Measurements from ENCODE around the gene SLC22A17.

SLC22A17 gene

DNA sequence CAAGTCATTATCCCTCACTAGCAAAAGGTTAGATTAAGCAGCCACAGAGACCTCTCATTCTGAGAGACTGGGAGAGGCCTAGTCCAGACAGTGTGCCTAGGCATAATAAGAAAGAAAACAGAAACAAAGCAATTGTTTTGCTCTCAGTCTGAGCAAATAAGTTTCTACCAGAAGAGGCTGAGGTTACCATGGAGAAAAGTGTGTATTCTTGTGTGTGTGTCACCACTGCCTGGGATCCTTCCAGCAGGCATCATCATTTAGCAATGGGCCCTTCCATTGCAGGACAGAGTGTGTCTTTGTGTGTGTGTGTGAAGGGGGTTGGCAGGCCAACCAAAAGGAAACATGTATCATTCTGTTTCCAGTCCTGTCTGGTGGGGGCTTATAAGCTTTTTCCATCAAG is 8.6 kb upstream of the SLC22A17 start:
- peak; percentile 13 to 25 for ATAC-seq

DNA sequence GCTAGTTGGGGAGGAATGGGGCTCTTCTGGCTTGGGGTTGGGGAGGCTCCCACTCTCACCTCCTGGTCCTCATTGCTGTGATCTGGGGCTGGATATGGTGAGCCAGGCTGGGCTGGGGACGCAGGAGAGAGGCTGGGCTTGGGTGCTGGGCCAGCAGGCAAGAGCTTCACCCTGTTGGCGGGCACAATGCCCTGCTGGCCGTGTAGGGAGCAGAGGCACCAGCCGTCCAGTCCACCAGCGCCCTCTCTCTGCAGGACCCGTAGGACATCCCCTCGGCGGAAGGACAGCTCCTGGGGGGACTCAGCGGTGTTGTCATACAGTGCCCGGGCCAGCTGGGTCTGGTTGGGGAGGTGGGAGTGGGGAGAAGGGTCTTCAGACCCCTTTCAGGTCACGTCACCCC is 7.8 kb upstream of the SLC22A17 start:
- ATAC-seq = no peak

DNA sequence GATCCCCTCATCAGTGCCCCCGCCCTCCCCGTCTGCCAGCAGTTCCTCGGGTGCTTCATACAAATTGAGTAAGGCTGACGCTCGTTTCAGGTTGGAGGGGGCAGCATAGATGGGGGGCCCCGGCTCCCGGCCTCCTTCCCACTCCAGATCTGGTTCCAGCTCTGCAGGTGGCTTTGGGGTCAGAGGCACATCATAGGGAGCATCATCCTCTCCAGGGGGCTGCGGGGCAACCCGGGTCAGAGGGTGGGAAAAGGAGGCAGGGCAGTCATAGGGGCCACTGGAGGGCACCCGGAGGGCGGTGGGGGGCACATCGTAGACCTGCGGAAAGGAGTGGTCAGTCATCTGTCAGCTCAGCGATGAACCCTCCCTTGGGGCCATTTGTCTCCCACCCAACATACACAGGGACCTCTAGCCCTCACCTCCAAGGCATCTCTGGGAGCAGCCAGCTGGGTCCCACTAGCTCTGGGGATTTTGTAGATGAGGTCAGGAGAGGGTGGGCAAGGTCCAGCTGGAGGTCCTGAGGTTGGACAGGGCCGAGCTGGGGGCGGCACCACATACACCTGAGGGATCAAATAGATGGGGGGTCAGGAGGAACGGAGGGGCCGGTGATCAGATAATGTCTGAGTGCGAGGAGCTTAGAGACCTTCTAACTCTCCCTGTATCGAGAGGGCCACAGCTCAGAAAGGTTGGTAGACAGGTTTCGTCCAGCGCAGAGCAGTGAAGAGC is 7.2 kb upstream of the SLC22A17 start:
- no peak for ATAC-seq

DNA sequence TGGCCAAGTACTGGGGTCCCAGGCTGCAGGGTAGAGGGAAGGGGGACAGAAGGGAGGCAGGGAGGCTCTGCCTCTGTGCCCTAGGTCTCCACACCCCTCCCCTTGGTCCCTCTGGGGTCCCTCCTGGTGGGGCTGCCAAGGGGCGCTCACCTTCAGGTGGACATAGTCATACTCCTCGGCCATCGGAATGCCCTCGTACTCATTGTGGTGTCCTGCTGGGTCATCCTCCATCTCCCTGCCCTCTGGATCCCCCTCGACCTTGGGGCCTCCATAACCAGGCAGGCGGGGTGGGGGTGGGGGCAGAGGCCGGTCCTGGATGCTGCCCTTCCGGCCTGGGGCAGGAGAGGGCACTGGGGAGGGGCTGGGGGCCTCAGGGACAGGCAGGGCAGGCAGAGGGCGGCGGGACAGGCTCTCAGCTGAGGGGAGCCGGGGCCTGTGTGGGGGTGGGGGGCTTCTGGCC is 6.5 kb upstream of the SLC22A17 start:
- ATAC-seq = no peak

DNA sequence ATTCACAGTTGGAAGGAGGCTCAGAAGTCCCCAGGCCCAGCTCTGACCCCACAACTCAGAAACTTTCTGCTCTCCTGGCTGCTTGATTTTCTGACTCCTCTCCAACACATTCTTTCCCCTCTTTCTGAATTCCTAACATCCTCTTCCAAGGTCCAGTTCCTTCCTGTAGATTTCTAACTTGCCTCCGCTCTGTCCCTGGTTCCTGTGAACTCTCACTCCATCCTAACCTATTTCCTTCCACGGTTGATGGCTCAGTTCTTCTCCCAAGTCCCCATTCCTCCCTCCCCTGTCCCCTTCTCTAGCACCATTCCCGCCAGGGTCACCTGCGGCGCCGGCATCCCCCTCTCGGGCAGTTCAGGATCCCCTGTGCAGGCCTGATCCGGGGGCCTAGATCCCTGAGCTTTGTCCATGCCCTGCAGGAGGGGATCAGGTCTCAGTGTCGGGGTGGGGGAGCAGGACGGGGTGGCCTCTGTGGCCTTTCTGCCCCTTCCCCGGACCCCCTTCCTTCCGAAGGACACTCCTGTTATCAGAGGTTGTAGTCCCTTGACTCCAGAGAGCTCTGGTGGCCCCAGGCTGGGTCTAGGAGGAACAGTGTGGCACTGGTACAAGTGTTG is 6.0 kb upstream of the SLC22A17 start:
- no peak for ATAC-seq

DNA sequence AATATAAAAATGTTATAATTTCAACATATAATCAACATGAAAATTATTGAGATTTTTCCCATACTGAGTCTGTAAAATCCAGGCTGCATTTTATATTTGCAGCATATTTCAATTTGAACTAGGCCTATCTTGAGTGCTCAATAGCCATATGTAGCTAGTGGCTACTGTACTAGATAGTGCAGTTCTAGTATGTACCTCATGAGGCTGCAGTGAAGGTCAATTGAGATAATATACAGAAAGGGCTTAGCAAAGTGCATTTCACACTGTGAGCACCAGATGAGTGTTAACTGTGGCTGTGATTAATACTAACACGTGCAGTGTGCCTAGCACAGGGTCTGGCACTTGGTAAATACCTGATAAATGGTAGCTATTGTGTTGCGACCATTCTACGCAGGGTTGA is 5.4 kb upstream of the SLC22A17 start:
- ATAC-seq = no peak

DNA sequence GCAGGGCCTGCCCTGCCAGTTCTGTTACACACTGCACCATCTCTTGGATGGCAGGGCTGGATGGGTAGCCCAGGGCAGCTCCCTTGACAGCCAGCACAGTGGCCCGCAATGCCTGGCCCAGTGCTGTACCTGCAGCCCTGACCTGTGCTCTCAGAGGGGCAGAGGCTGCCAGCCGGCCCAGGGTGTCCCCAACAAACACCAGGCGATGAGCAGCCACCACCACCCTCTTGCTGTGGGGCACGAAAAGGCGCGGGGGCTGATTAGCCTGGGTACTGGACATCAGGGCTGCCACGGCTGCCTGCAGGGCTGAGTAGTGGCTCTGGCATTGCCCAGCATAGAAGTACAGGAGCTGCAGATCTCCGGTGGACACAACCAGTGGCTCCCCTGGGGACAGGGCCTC is 4.6 kb upstream of the SLC22A17 start:
- ATAC-seq = no peak

DNA sequence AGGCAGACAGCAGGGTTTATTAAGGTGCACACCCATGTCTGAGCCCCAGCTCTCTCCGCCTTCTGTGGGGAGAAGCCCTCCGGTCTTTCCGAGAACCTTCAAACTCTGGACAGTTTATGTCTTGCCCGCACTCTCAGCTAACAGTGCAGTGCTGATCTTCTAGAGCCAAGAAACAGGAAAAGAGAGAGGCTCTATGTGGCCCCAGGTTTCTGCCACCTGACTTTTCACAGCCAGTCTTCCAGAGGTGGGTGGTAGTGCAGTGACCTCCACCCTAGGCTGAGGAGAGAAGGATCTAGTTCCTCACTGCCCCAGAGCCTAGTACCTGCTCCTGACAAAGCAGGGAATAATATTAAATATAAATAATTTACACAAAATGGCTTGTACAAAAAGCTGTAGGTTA is 4.0 kb upstream of the SLC22A17 start:
- no peak for ATAC-seq

DNA sequence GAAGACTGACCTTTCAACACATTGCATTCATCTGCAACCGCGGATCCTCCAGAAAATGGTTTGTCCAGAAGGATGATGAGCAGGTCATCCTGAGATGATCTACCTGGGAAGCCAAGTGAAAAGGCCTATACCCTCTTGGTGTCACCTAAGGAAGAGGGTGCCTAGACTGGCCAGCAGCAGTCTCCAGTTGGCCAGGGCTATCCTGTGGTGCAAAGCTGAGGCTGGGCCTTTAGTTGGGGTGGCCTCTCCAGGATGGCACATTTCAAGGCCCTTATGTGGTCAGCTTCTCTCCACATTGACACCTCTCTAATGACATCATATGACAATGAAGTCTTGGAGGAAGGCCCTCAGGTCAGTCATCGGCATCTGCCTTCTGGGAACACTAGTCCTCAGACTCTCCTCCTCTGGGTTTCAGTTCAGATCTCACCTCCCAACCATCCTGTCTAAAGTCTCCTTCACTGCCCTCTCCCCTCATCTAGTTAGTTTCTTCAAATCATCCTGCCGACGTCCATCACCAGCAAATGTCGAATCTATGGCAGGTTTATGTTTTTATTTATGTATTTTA is 3.3 kb upstream of the SLC22A17 start:
- ATAC-seq = no peak

DNA sequence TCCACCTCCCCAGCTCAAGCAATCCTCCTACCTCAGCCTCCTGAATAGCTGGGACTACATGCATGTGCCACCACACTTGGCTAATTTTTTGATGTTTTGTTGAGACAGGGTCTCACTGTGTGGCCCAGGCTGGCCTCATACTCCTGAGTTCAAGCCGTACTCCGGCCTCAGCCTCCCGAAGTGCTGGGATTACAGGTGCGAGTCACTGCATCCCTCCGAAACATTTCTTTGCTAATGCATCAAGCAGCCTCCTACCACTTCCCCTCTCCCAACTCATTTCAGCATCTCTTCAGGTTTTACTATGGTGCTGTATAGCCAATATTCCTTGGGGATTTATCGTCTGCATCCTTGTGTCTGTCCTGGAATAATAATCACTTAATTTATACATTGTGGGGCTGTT is 2.3 kb upstream of the SLC22A17 start:
- no peak for ATAC-seq

DNA sequence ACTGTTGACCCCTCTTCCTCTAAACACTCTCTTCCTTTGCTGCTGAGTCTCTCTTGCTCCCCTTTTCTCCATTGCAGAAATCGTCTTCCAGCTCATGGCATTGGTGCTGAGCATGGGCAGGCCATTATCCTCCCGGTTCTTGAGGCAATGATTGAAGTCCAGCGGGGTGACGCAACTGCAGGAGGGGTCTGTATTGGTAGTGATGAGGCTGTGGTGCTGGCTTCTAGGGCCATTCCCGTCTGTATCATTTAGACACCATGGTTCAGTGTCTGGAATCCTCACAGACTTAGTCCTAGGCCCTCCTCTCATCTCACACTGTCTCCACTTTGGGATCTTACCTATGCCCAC is 720 bp upstream of the SLC22A17 start:
- ATAC-seq = no peak

DNA sequence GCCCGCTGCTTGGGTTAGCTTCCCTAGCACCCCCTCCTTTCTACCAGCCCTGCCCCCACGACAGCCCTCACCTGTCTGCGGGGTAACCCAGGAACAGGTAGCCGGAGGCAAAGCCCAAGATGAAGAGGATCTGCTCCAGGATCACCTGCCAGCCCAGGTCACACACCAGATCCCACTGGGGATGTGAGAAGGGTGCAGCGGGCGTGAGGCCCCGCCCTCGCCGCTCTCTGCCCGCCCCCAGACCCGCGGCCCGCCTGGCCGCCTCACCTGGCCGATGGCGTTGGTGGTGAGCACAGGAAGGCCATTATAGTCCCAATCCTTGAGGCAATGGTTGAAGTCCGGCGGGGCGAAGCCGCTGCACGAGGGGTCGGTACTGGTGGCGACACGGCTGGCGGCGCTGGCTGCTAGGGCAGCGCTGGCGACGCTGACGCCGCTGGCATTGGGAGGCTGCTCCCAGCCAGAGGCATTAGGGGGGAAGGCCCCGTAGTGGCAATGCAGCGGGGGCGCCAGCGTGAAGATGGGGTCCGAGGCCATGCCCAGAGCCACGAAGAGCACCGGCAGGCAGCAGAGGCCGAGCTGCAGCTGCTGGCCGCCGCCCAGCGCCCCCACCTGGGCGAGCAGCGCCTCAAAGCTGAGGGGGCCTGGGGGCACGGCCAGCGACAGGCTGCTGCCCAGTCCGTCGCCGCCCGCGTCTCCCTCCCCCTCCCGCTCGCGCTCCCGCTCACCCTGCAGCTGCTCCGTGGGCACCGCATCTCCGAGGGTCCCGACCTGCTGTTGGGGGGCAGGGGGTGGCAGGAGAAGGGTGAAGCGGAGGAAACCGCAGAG is 794 bp downstream of the SLC22A17 start:
- no peak for ATAC-seq

DNA sequence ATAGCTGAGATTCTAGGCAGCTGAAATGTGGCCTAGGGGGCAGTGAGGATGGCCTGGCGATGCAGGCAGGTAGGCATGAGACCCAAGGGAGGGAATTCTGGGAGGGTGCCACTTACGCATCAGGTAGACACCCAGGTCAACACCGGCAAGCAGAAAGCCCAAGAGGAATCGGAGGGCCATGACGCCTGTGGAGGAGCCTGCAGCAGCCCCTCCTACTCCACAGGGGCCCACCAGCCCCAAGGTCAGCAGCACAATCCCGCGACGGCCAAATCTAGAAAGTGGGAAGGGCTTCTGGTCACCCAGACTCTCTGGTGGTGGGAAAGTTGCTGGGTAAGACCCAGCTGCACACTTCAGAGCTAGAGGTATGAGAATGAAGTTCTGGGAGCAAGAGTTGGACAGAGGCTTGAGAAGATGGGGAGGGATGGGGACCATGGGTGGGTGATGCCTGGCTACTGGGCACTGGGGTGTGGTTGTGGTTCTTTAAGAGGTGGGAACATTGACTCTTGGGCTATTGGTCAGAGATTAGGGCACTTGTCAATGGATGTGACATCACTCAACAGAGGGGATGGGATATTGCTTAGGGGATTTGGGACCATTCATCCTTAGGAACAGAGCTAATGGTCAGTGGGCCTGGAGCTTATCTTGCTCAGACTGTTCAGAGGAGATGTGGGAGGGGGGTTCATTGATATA is 3.4 kb downstream of the SLC22A17 start:
- no peak for ATAC-seq

DNA sequence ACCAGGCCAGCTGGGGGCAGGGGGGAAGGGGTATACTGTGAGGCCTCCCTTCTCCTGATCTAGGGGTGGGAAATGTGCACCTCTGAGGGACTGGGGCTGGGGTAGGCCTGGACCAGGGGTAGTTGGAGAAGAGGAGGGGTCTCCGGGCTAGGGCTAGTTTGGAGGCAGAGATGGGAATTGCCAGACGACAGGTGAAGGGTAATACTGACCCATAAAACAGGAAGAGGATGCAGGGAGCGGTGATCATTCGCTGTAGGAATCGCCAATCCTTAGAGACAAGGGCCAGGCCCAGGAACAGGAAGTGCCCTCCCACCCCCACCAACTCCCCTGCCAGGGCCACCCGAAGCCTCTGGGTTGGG is 4.4 kb downstream of the SLC22A17 start:
- no peak for ATAC-seq

DNA sequence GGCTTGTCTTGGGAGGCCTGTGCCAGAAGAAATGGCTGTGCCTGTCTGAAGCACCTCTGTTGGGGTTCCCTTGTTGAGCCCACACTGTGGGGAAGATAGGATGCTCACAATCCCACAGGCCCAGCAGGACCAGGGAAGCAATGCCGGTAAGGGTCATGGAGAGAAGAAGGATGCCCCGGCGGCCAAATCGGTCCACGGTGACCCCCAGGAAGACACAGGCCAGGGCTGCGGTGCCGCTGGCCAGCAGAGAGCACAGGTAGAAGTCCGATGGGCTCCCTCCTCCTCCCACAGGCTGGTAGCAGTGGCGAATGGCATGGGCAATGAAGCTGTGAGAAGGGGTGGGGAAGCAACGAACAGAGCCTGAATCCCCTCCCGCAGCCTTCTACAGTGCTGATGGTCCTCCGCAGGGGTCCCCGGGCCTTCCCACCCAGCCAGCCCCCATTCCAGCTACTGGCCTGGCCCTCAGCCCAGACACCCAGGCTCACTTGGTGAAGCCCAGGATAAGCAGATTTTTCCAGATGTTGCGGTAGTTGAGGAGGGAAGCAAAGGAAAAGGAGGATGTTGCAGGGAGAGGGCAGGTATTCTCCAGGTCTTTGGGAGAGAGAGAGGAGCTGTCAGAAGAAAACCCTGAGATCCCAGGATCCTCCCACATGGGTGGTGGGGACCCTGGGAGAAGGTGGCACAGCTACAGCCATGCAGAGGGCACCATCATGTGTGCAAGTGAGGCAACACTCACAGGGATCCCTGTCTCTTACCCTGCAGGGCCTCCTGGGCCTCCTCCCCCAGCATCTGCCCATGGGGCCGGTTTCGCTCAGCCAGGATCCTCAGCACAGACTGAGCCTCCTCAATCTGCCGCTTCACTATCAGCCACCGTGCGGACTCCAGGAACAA is 5.0 kb downstream of the SLC22A17 start:
- ATAC-seq = no peak

DNA sequence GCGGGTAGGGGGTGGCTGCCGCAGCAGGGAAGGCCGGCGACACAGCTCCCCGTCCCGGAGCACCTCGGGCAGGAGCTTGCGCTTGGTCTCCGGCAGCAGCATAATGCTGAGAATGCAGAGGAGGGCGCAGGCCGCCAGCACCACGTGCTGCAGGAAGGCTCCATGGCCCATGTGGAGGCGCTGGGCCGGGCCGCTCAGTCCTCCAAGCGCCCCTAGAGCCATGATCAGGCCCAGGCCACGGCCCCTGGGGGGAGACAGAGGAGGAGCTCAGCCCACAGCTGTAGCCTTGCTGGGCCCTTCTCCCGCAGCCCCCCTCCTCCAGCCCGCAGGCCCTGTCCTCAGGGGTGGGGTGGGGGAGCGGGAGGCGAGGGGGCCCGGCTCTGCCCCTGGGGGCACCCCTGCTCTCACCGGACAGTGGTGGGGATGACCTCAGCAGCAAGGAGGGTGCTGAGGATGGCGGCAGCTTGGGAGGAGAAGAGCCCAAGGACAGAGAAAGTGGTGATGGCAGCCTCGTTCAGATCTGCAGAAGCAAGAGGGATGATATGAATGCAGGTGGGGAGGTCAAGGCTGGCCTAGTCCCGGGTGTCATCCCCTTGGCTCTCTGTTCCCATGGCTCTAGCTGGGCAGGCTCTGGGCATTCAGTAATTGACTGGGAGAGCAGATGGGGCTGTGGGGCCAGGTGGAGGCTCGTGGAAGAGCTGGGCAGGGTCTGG is 5.8 kb downstream of the SLC22A17 start:
- no peak for ATAC-seq

DNA sequence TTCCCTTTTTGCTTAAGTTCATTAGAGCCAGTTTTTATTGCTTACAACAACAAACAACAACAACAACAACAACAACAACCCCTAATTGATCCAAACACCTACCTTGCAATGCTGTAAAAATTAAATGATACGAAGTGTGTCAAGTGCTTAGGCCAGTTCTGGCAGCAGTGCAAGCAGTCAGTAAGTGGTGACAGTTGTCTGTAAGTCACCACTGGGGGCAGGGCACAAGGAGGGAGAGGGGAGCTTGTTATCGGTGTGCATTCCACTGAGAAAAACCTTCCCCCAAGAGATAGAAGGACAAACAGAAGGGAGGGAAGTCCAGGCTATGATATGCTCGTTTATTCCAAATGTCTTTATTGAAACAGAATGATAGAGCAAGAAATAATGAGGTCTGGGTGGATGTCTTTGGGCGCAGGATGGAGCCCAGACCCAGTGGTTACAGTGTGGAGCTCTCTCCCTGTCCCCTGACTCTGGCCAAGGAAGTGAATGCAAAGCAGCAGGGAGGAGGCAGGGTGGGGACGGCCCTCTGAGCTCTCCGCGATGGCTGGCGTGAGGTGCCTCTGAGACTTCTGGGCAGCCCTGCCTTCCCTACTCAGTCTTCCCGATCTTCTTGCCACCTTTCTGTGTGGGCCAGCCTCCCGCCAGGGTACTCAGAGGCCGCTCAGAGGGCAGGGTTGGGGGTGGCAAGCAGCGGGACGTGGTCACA is 6.5 kb downstream of the SLC22A17 start:
- ATAC-seq = no peak

DNA sequence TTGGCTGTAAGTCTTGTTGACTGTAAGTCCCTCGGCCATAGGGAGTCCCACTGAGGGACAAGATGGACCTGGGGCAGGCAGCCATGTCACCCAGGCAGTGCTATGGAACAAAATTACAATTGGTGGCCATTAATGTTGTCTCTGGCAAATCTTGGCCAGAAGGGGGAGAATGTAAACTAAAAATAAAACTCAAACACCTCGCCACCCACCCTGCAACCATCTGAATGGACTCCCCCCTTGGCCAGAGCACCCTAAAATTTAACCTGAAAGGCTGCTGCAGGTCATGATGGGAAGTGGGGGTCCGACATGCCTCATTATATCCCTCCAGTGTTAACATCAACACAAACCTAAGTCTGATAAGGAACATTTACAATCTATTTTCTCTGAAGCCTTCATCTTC is 8.2 kb downstream of the SLC22A17 start:
- no peak for ATAC-seq

DNA sequence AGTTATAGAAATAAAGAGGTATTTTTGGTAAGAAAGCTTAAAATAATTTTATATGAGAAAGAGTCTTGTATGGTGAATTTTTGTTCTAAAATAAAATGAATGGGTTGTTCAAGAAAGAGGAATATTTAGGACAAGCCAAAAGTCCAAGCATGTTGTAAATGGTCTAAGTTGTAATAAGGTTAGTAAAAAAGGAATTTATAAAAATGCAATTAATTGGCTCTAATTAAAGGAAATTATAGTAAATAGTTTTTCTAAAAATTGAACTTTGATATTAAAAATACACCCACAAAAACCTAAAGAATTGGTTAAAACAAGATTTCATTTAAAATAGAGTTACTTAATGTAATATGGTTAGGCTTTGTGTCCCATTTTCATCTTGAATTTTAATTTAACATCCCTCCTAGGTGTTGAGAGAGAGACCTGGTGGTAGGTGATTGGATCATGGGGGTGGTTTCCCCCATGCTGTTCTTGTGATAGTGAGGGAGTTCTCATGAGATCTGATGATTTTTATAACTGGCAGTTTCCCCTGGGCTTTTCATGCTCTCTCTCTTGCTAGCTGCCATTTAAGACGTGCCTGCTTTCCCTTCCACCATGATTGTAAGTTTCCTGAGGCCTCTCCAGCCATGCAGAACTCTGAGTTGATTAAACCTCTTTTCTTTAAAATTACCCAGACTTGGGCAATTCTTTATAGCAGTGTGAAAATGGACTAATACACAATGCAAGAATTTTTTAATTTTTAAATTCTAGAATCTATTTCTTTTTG is 13.0 kb downstream of the SLC22A17 start:
- ATAC-seq = no peak

DNA sequence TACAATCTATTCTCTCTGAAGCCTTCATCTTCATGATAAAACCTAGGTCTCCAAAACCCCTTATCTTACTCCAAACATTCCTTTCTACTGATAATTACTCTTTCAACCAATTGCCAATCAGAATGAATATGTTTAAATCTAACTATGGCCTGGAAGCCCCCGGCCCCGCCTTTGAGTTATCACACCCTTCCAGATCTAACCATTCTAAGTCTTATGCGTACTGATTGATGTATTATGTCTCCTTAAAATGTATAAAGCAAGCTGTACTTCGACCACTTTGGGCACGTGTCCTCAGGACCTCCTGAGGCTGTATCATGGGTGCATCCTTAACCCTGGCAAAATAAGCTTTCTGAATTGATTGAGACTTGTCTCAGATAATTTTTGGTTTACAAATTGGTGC is 17.1 kb downstream of the SLC22A17 start:
- no peak for ATAC-seq
